ENCODE measurements around the gene GTF2H2.
"Not testable (repeated sequence)": the region's sequence is repeated elsewhere in the genome, so short reads cannot be mapped to it uniquely, and the experiment has no call there.

GTF2H2 gene

DNA sequence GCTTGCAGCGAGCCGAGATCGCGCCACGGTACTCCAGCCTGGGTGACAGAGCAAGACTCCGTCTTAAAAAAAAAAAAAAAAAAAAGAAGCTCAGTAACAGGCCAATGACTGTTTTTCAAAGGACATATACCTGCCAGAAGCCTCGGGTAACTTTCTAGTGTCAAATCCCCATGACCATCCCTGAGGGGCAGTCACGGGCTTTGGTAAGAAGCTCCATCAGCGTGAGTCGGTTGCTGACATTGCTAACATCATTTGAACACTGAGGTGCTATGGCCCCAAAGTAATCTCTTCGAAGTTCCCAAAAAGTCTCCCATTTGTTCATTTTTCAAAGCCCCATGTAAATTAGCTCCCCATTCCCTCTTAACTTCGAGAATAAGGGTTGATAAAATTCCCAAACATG, 53.9 kb downstream of the GTF2H2 start:
- no peak for DNase-seq

DNA sequence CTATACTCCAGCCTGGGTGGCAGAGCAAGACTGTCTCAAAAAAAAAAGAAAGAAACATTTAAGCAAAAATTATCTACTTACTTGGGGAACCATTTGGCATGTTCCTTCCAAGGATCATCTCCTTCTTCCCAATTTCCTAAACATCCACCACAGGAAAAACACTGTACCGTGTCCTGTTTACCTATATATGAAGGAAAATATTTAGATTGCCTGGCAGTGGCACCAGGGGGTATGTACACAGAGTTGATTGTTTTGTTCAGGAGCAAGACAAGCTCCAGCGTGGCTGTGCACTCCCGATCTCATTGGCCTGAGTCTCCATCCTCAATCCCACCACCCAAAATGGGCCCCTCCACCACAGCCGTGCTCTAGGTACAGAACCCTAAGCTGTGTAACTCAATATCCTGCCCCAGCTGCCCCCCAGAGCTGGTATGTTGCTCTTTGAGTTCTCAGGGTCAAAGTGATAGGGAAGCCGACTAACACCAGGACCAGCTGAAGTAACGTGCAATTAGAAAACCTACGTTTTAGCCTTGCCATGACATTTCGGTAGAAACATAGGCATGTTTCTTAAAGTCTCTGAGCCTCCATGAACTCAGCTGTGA, 56.2 kb downstream of the GTF2H2 start:
- no peak for DNase-seq

DNA sequence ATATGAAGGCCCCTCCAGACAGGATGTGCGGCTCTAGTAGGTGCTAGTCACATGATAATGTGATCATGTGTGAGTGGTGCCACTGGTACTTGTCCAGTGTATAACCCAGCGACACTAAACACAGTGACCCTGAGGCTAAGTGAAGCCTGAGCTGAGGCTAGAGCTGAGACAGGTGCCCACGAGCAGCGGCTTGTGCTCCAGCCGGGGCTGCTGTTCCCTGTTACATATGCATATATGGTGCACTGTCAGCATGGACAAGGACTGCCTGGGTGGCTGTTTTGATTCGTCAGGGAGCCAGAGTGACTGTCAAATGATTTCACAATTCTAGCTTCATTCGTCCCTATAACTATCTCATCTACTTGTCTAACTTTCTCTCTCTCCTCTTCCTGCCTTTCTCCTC, 60.5 kb downstream of the GTF2H2 start:
- not testable (repeated sequence) for DNase-seq

Data from hypothalamus (tissue), 51 donors.